K562 (cell line): ENCODE measurements around the gene ZFAND3.

Experiments
- ARHGAP35 ChIP-seq: fragments of 450-650 bp; IDR thresholded peaks from 2 replicates; pipeline ENCODE4 v1.6.1; 2018; ENCODE audit not compliant: partially characterized antibody
- ARNT ChIP-seq, 2 experiments: fragments of 450-650 bp; IDR thresholded peaks; 2 replicates each; pipeline ENCODE4 v1.6.1; 2016; ENCODE audit warnings: mild to moderate bottlenecking in 1 of 2
- SMARCB1 ChIP-seq: IDR thresholded peaks from 2 replicates; pipeline ENCODE4 v1.6.1; 2011; ENCODE audit warnings: improper control_type of control experiment, low read depth; ENCODE audit not compliant: insufficient read length

DNA sequence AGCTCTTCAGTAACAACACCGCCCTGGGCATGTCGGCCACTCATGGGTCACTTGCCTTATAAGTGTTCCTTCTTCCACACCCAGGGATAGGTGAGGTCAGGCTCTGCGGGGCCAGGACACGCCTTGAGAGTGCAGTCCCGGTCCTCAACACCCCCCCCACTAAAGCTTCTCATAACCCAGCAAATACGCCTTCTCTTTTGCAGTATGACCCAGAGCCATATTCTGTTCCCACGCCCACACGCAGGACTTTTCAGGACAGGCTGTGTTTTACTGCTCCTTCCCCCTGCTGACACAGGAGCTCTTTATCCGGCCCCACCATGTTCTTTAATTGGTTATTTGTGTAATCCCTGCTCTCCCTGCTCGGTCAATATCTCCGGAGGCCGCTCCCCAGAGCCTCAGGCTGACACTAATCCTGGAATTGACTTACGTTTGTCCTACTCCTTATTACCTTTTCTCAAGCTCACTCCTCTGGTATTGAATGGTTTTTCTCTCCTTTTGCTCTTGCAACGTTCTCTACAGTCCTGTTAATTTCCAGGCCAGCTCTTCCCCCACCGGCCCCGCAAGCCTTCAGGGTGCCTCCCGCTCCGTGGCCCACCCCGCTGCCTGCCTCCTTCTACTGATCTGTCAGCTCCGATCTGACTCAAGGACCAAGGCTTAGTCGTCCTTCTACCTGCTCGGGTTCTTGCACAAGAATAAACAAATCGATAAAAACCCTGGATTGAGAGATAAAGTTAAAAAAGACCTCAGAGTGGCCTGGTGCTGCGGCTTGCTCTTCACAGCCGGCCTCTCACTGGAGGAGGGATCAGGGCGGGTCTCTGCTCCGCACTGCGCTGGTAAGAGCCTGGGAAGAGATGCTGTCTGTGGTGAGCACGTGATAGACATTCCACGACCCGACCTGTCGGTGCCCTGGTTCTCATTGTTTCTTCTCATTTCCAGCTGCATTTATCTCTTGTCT is 357.5 kb downstream of the ZFAND3 start:
- TF ChIP-seq ARNT (IDR thresholded peaks at IDR 0.05): no peak
- TF ChIP-seq SMARCB1: no peak
- TF ChIP-seq ARHGAP35: no peak
